ENCODE data around the gene TAF11. TPM values are rescaled to one million over a fixed set of nuclear protein-coding genes. Genes with fewer than 3 reads are reported as not detected.
"Not testable (repeated sequence)": the region's sequence is repeated elsewhere in the genome, so short reads cannot be mapped to it uniquely, and the experiment has no call there.

TAF11 gene
- total RNA-seq, 1 donor from 2014 or later, result 20.0 TPM

DNA sequence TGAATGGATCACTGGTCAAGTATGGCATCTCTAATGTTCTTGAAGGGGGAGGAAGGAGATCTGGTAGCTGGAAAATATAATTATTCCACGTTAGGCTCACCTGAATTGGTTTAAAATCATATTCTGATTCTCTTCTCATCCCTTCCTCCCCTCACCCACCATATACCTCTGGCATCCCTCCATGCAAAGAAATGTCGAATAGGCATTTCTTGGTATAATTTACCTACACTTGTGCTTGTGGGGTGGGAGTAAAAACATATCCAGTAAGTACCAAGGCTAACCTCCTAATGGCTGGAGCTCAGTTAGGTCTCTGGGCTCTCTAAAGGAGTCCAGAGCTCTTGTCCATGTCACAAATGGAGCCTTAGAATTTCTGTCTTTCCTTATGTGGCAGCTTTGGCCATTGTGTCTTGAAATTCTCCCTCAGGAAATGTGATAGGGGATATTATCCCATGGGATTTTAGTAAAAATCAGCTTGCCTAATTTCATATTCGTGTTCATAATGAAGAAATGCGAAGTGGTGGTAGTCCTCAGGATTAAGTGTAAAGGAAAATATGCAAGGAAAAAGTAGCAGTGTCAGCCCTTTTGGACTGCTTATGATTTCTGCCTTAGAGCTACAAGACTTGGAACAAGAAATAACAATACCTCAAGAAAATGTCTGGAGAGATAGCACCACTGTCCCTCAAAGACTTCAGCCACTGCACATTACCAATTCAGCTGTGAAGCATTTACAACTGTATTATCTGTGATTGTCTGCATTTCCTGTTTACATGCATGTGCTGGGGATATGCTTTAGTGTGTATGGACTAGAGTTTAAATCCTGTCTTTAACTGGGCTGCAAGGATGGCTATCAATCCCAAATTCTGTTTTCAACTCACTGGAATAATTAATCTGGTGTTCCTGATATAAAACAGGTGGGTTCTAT is 12.3 kb downstream of the TAF11 start:
- no peak for DNase-seq (ENCODE audit: low spot score)
- intact Hi-C loops (cut with DNase I), result no loop called here

DNA sequence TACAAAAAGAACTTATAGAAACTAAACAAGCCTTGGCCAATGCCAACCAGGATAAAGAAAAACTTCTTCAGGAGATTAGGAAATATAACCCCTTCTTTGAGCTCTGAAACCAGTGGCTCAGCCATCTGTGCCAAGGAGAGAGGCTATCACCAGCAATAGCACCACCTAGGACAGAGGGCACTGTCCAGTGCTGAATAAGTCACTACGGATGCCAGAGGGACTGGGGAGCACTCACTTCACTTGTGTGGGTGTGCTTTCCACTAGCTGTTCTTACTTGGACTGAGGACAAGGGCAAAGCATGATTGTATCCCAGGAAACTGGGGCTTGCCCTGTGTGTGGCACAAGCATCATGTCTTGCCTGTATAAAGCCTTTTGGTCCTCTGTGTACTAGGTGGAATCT is 15.5 kb downstream of the TAF11 start:
- intact Hi-C loops (cut with DNase I), result no loop called here
- no peak for DNase-seq (ENCODE audit: low spot score)

DNA sequence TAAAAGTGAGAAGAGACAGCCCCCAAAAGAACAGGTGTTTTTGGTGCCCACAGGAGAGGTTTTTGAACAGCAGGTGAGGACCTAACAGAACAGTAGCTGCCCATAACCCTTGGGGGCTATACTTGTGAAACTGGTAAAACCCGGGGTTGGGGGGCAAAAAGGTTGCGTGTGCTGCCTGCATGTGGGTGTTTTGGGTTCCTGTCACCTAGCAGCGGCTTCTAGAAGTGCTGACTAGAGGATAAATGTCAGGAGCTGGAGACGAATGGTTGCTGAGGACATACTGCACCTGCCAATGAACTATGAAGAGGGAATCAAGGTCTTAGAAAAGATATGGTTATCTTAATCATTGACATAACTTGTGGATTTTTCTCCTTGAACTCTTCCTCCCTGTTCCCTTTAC is 16.0 kb downstream of the TAF11 start:
- DNase-seq (ENCODE audit: low spot score), result no peak

DNA sequence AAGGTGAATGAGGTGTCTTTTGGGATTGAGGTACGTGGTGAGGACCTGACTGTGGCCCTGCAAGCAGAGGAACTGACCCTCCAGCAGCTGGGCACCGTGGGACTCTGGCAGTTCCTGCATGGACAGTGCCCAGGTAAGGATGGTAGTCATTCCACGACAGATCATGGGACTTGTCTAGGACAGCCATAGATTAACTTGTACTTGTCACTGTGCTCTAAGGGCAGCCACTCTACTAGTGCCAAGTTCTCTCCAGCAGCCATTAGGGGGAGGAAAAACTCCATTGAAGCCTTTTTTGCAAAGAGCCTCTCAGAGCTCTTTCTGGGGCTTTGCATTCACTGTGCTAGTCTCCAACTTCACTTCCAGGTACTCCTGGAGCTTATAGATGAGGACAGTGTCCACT is 20.4 kb downstream of the TAF11 start:
- DNase-seq (ENCODE audit: low spot score), result no peak
- intact Hi-C loops (cut with DNase I), result loop anchor here (10.0 kb wide), 1 partner anchor 103 kb away; no protein-coding TSS in a partner anchor

More for the DNA sequence above, 16.0 kb downstream of the TAF11 start:
- intact Hi-C loops (cut with DNase I), result no loop called here

GRCh38 chr6:34866509-34866908 is 21.3 kb downstream of the TAF11 start:
- intact Hi-C loops (cut with DNase I), result loop anchor here (10.0 kb wide), 1 partner anchor 102 kb away; no protein-coding TSS in a partner anchor
- no peak for DNase-seq (ENCODE audit: low spot score)

DNA sequence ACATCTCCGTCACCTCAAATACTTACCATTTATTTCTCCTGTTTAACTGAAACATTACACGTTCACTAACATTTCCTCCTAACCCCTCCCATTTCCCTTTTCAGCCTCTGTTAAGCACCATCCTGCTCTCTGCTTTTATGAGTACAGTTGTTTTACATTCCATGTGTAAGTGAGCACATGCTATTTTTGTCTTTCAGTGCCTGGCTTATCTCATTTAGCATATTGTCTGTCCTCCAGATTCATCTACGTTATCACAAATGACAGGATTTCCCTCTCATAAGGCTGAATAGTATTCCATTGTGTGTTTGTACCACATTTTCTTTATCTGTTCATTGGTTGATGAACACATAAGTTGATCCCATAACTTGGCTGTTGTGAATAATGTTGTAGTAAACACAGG is 22.7 kb downstream of the TAF11 start:
- DNase-seq (ENCODE audit: low spot score), result no peak
- intact Hi-C loops (cut with DNase I), result loop anchor here (10.0 kb wide), 1 partner anchor 100 kb away; no protein-coding TSS in a partner anchor

DNA sequence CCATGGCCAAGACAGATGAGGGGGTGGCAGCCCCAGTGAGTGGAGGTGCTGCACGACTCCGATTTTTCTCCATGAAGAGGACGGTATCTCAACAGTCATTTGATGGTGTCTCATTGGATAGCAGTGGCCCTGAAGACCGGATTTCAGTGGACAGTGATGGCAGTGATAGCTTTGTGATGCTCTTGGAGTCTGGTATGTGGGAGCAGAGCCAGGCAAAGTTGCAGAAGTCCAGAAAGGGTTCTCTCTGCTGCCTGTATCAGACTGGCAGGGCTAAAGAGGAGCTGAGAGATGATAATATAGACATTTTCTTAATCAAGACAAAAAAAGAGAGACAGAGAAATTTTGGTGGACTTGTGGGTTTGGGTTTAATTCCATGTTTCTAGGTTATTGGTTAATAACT is 23.8 kb downstream of the TAF11 start:
- intact Hi-C loops (cut with DNase I), result loop anchor here (10.0 kb wide), 1 partner anchor 99 kb away; no protein-coding TSS in a partner anchor
- no peak for DNase-seq (ENCODE audit: low spot score)

DNA sequence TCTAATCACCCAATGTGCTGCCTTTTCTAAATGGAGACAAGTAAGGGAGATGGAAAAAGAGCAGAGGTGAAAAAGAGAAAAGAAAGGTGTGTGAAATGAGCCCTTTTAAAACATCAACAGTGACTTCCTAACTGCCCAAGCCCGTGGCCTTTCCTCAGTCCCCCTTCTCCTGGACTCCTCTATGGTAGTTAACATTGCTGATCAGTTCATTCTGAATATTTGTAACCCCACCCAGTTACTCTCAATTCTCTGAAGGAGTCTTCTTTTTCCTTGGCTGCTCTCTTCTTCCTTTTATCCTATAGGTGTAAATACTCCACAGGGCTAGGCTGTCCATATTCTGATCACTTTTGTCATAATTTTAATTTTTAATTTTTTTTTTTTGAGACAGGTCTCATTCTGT is 27.1 kb downstream of the TAF11 start:
- intact Hi-C loops (cut with DNase I), result loop anchor here (10.0 kb wide), 1 partner anchor 96 kb away; no protein-coding TSS in a partner anchor

GRCh38 chr6:34859951-34860350 is 27.9 kb downstream of the TAF11 start:
- DNase-seq (ENCODE audit: low spot score), result no peak
- intact Hi-C loops (cut with DNase I), result loop anchor here (10.0 kb wide), 1 partner anchor 95 kb away; no protein-coding TSS in a partner anchor

More for the DNA sequence above, 27.1 kb downstream of the TAF11 start:
- DNase-seq (ENCODE audit: low spot score), result no peak

- no peak for DNase-seq (ENCODE audit: low spot score)
- intact Hi-C loops (cut with DNase I), result no loop called here
These were observed 29.2 kb downstream of the TAF11 start for GRCh38 chr6:34858681-34859080.

DNA sequence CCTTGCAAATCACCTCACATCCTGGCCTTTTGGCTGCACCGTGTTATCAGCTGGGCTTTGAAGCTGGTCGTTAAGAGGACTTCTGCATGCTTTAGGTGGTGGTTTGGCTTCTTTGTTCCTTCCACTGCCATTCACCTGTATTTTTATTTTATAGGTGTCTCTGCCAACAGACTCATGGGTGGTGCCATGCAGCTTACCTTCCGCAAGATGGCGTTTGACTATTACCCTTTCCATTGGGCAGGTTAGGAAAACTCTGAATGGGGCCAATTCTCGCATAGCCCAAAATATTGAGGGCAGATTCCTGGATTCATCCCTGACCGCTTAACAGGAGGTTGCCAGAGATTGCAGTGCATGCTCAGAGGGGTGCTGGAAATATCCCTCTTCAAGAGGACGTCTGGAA is 32.4 kb downstream of the TAF11 start:
- intact Hi-C loops (cut with DNase I), result no loop called here
- DNase-seq (ENCODE audit: low spot score), result no peak

- intact Hi-C loops (cut with DNase I), result no loop called here
- no peak for DNase-seq (ENCODE audit: low spot score)
These were observed 35.3 kb downstream of the TAF11 start for GRCh38 chr6:34852406-34853085.

DNA sequence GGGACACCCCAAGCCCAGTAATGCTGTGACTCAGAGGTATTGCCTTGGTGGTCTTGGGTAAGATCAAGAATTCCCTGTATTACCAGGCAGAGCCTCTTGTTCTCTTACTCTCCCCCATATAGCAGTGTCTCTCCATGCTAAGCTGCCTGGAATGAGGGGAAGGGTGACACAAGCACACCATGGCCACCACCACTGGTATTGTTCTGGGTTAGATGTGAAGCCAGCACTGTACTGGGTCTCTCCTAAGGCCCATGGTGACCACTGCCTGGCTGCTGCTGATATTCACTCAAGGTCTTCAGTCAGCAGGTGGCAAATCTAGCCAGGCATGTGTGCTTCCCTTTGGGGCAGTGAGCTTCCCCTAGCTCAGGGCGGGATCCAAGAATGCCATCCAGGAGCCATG is 36.5 kb downstream of the TAF11 start:
- intact Hi-C loops (cut with DNase I), result no loop called here
- DNase-seq (ENCODE audit: low spot score), result no peak

DNA sequence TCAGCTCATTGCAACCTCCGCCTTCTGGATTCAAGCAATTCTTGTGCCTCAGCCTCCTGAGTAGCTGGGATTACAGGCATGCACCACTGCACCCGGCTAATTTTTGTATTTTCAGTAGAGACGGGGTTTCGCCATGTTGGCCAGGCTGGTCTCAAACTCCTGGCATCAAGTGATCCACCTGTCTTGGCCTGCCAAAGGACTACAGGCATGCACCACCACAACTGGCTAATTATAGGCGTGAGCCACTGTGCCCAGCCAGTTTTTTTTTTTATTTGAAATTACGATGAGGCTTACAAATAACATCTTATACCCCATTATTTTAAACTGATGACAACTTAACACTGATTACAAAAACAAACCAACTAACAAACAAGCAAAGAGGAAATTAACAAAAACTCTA is 38.8 kb downstream of the TAF11 start:
- DNase-seq (ENCODE audit: low spot score); intact Hi-C loops (cut with DNase I): not testable (repeated sequence)

DNA sequence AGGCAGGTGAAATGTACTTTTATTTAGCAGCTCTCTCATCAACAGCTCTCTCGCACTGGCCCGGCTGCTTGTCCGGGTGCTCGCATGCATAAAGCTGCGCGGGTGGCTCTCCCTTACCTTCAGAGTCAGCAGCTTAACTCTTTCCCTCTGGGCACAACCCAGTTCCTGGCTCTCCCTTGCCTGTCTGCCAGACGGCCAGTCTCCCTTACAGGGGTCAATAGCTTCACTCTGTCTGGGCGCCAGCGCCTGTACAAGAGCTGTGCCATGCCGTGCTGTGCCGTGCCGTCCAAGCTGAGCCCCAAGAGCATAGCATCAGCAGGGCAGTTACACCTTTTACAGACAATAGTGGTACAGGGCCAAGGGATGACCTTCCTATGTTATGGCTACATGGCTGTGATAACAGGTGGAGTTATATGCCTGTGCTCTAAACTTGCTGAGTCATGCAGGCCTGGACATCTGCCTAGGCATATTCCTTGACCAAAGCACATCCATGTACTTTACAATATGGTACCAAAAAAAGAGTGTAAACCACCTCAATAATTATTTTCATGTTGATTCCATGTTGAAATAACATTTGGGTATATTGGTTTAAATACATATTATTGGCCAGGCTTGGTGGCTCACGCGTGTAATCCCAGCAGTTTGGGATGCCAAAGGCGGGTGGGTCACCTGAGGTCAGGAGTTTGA is 48.0 kb downstream of the TAF11 start:
- intact Hi-C loops (cut with DNase I), result no loop called here
- no peak for DNase-seq (ENCODE audit: low spot score)

- intact Hi-C loops (cut with DNase I), result no loop called here
These were observed 50.3 kb downstream of the TAF11 start for GRCh38 chr6:34837528-34837927.

GRCh38 chr6:34836451-34836850 is 51.4 kb downstream of the TAF11 start:
- intact Hi-C loops (cut with DNase I), result no loop called here
- no peak for DNase-seq (ENCODE audit: low spot score)

More at GRCh38 chr6:34837528-34837927, 50.3 kb downstream of the TAF11 start:
- no peak for DNase-seq (ENCODE audit: low spot score)

- no peak for DNase-seq (ENCODE audit: low spot score)
- intact Hi-C loops (cut with DNase I), result no loop called here
These were observed 51.8 kb downstream of the TAF11 start for GRCh38 chr6:34836008-34836407.

DNA sequence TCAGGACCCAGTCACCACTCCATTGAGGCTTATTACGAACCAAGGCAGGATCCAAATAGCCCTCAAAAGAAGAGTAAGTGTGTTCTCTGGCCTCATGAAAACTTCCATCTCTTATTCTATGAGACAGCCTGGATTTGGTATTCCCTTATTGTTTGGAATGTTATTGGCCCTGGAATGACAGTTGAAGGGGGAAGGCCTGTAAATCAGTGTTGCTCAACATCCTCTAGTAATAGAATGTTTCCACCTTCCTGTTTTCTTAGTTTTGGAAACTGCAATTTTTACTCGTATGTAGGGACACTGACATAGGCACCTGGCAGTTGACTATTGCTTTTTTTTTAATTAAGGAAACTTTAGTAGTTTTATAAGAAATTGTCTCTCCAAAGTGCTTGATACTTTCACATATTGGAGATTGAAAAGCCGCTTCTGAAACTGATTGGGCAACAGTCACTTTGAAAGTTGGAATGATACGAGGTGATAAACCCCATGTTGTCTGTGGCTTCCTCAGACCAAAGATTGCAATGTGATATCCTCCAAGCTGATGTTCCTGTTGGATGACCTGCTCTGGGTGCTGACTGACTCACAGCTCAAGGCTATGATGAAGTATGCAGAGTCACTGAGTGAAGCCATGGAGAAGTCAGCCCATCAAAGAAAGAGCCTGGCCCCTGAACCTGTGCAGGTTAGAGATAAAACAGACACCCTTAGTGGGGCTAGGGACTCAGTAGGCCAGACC is 52.9 kb downstream of the TAF11 start:
- intact Hi-C loops (cut with DNase I), result no loop called here
- no peak for DNase-seq (ENCODE audit: low spot score)
